PC-9 (cell line): ENCODE data around the gene ZNF396. TPM values are rescaled to one million over a fixed set of nuclear protein-coding genes. Genes with fewer than 3 reads are reported as not detected.

Source experiments
- BruUV-seq: library from RNA; stranded (reverse); fragments of 400-500 nt; replicated peaks from 2 replicates; lab custom pipeline; 2021; lab: Mats Ljungman, UMichigan
- CTCF ChIA-PET: fragments of 300-600 bp; sonication (Branson Sonifier 250); formaldehyde crosslinking; loops from one replicate; lab custom pipeline; 2022; ENCODE audit warnings: antibody characterized with exemption; lab: Charles Lee
- POLR2A ChIA-PET: fragments of 300-600 bp; sonication (Branson Sonifier 250); formaldehyde crosslinking; loops from one replicate; lab custom pipeline; 2022; ENCODE audit warnings: antibody characterized with exemption; ENCODE audit not compliant: unreplicated experiment; lab: Charles Lee
- DNase-seq, 2 experiments: peaks; one replicate each; pipeline versions ENCODE4 v3.0.0 to v3.0.0-alpha.2; 2015 to 2022; ENCODE audit warnings: mixed read lengths in 1 of 2
- H2AFZ ChIP-seq: fragments of 200-600 bp; sonication (generic); 2 replicates; pipeline ENCODE4 v1.8.1; 2017; ENCODE audit warnings: antibody characterized with exemption
- H3F3A ChIP-seq: fragments of 200-600 bp; sonication (generic); 2 replicates; pipeline ENCODE4 v1.8.1; 2017; ENCODE audit warnings: antibody characterized with exemption, mild to moderate bottlenecking, low read depth; ENCODE audit not compliant: insufficient read depth
- H3K27ac ChIP-seq: fragments of 200-600 bp; sonication (generic); 2 replicates; pipeline ENCODE4 v1.6.1; 2016; ENCODE audit warnings: mixed run types
- H3K27me3 ChIP-seq: fragments of 200-600 bp; sonication (generic); 2 replicates; pipeline ENCODE4 v1.6.1; 2016; ENCODE audit warnings: low read depth, mixed run types; ENCODE audit not compliant: insufficient read depth
- H3K36me3 ChIP-seq: fragments of 200-600 bp; sonication (generic); 2 replicates; pipeline ENCODE4 v1.6.1; 2016; ENCODE audit warnings: low read depth, mixed run types
- H3K4me1 ChIP-seq: fragments of 200-600 bp; sonication (generic); replicated peaks from 2 replicates; pipeline ENCODE4 v1.6.1; 2016; ENCODE audit warnings: mixed run types; ENCODE audit not compliant: insufficient read depth
- H3K4me2 ChIP-seq: fragments of 200-600 bp; sonication (generic); 2 replicates; pipeline ENCODE4 v1.6.1; 2017; ENCODE audit warnings: mixed run types
- H3K4me3 ChIP-seq: fragments of 200-600 bp; sonication (generic); 2 replicates; pipeline ENCODE4 v1.6.1; 2016; ENCODE audit warnings: mixed run types
- H3K79me2 ChIP-seq: fragments of 200-600 bp; sonication (generic); 2 replicates; pipeline ENCODE4 v1.6.1; 2017; ENCODE audit warnings: low read depth, mixed run types
- H3K9me2 ChIP-seq: fragments of 200-600 bp; sonication (generic); 2 replicates; pipeline ENCODE4 v1.8.1; 2017; ENCODE audit warnings: mild to moderate bottlenecking; ENCODE audit not compliant: insufficient read depth
- H3K9me3 ChIP-seq: fragments of 200-600 bp; sonication (generic); 2 replicates; pipeline ENCODE4 v1.8.1; 2016; ENCODE audit warnings: low read depth; ENCODE audit not compliant: insufficient read depth
- H4K20me1 ChIP-seq: fragments of 200-600 bp; sonication (generic); 2 replicates; pipeline ENCODE4 v1.8.1; 2017; ENCODE audit not compliant: insufficient read depth
- EZH2 ChIP-seq: fragments of 200-600 bp; sonication (generic); IDR thresholded peaks from 2 replicates; pipeline ENCODE4 v1.8.0; 2017; ENCODE audit warnings: antibody characterized with exemption, low read depth
- intact Hi-C: fragments of 100-400 bp; cut with micrococcal nuclease; formaldehyde crosslinking; loops from one replicate; pipeline ENCODE4 v1.10.0; 2022; ENCODE audit not compliant: unreplicated experiment
- total RNA-seq: library from RNA; stranded (reverse); gene quantifications from 2 replicates; pipeline ENCODE4 v1.2.3, GENCODE V29; 2021
- TF ChIP-seq, protein P1 (sequence below): fragments of 200-600 bp; sonication (generic); conservative IDR thresholded peaks from 2 replicates; pipeline ENCODE4 v1.6.1; 2017; ENCODE audit warnings: mixed run types, antibody characterized with exemption, mild to moderate bottlenecking, moderate library complexity

The ZNF396 gene
- total RNA-seq, 1 experiment from 2014 or later, result 1.9 TPM

DNA sequence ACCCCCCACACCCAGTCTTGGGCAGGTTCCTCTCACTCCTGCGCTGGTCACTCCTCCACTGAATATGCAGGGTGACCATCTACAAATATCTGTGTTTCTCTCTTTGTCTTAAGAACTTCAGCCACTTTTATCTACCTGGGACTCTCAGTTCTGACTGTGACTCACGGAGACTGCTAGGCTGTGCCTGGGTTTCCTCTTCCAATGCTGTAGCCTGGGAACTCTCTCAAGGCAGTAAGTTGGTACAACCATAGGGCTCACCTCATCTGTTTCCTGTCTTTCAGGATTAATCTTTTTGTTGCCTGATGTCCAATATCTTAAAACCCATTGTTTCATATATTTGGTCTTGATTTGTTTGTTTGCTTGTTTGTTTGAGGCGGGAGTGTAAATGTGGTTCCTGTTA, 47.2 kb upstream of the ZNF396 start:
- Histone ChIP-seq H3F3A (no peaks in the 10 kb centered on the region), H3K4me3 (no peak overlapping the region), H3K4me2 (no peak overlapping the region), H3K36me3 (no peaks in the 10 kb centered on the region), H3K9me3 (no peaks in the 10 kb centered on the region), H3K9me2 (no peaks in the 10 kb centered on the region), H3K79me2 (no peaks in the 10 kb centered on the region), H3K27me3 (no peaks in the 10 kb centered on the region), H4K20me1 (no peaks in the 10 kb centered on the region), H3K27ac (no peak overlapping the region), H3K4me1 (no peaks in the 10 kb centered on the region), H2AFZ (no peak overlapping the region)
- TF ChIP-seq, protein P1, sequence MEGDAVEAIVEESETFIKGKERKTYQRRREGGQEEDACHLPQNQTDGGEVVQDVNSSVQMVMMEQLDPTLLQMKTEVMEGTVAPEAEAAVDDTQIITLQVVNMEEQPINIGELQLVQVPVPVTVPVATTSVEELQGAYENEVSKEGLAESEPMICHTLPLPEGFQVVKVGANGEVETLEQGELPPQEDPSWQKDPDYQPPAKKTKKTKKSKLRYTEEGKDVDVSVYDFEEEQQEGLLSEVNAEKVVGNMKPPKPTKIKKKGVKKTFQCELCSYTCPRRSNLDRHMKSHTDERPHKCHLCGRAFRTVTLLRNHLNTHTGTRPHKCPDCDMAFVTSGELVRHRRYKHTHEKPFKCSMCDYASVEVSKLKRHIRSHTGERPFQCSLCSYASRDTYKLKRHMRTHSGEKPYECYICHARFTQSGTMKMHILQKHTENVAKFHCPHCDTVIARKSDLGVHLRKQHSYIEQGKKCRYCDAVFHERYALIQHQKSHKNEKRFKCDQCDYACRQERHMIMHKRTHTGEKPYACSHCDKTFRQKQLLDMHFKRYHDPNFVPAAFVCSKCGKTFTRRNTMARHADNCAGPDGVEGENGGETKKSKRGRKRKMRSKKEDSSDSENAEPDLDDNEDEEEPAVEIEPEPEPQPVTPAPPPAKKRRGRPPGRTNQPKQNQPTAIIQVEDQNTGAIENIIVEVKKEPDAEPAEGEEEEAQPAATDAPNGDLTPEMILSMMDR, result no peak
- TF ChIP-seq EZH2, result no peak
- no TSS peak for BruUV-seq
- ChIA-PET CTCF (no interaction called here), POLR2A (no interaction called here)
- DNase-seq, result no peak
- intact Hi-C loops, result no loop called here

DNA sequence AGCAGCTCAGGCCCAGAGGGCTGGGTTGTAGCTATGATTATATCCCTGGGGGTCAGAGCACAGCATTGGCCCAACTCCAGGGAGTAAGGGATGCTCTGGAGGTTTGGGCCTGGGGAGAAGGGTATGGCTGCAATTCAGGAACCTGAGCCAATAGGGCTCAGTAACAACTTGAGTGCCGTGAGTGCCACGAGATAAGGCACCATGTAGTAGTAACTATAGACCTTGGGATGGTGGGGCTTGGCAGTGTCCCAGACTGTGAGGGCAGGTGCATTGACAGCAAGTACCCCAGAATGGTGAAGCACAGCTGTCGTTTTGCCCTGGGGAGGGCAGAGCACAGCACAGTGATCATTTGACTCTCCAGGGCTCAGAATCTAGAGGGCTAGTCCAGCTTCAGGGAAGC, 45.1 kb upstream of the ZNF396 start:
- no peak overlapping the region for H3K4me3 ChIP-seq
- POLR2A ChIA-PET, result no interaction called here
- TF ChIP-seq EZH2, result no peak
- TF ChIP-seq, protein P1, result no peak
- no peak for DNase-seq
- H3K27me3 ChIP-seq, result no peaks in the 10 kb centered on the region
- no peaks in the 10 kb centered on the region for H3K79me2 ChIP-seq
- BruUV-seq, result no TSS peak
- no peak overlapping the region for H3K27ac ChIP-seq
- no peak overlapping the region for H2AFZ ChIP-seq
- H3F3A ChIP-seq, result no peaks in the 10 kb centered on the region
- H3K9me2 ChIP-seq, result no peaks in the 10 kb centered on the region
- H3K36me3 ChIP-seq, result no peaks in the 10 kb centered on the region
- intact Hi-C loops, result no loop called here
- CTCF ChIA-PET, result no interaction called here
- H3K4me2 ChIP-seq, result no peak overlapping the region
- no peaks in the 10 kb centered on the region for H4K20me1 ChIP-seq
- no peaks in the 10 kb centered on the region for H3K4me1 ChIP-seq
- H3K9me3 ChIP-seq, result no peaks in the 10 kb centered on the region

DNA sequence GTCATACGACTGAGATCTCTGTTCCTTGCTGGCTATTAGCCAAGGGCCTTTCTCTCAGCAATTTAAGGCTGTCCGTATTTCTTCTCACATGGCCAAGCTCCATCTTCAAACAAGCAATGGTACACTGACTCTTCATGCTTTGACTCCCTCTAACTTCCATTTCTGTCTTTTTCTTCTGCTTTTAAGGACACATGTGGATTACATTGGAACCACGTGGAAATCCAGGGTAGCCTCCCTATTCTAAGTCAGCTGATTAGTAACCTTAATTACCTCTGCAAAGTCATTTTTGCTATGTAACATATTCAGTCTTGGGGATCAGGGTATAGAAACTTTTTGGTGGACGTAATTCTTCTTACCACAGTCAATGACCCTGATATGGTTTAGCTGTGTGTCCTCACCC, 41.5 kb upstream of the ZNF396 start:
- Histone ChIP-seq H3K27ac (no peak overlapping the region), H2AFZ (no peak overlapping the region), H3K9me3 (no peaks in the 10 kb centered on the region), H3F3A (no peaks in the 10 kb centered on the region), H3K4me1 (0 out of 2 replicates have a peak, but pooled peaks cover 6% of the 10 kb centered on the region), H3K4me3 (no peak overlapping the region), H3K9me2 (no peaks in the 10 kb centered on the region), H3K4me2 (no peak overlapping the region), H4K20me1 (no peaks in the 10 kb centered on the region), H3K36me3 (no peaks in the 10 kb centered on the region), H3K27me3 (no peaks in the 10 kb centered on the region), H3K79me2 (no peaks in the 10 kb centered on the region)
- DNase-seq, result no peak
- CTCF ChIA-PET, result no interaction called here
- no peak for TF ChIP-seq EZH2
- TF ChIP-seq, protein P1, result no peak
- POLR2A ChIA-PET, result no interaction called here
- no TSS peak for BruUV-seq
- intact Hi-C loops, result no loop called here
